MM.1S (cell line): Measurements from ENCODE around the gene NFATC3.

Source experiments
- EZH2 ChIP-seq: fragments of 300-600 bp; sonication (generic); optimal IDR thresholded peaks from 2 replicates; pipeline ENCODE3; 2017; ENCODE audit warnings: low read depth, mild to moderate bottlenecking, antibody characterized with exemption, low read length, mixed read lengths
- EZH2phosphoT487 ChIP-seq: fragments of 300-600 bp; sonication (generic); IDR thresholded peaks from 2 replicates; pipeline ENCODE4 v1.6.1; 2018; ENCODE audit warnings: antibody characterized with exemption, low read length
- TF ChIP-seq, protein P1 (sequence below): fragments of 300-600 bp; sonication (generic); IDR thresholded peaks from 2 replicates; pipeline ENCODE4 v1.5.1; 2016; ENCODE audit warnings: antibody characterized with exemption, low read length, mixed read lengths

DNA sequence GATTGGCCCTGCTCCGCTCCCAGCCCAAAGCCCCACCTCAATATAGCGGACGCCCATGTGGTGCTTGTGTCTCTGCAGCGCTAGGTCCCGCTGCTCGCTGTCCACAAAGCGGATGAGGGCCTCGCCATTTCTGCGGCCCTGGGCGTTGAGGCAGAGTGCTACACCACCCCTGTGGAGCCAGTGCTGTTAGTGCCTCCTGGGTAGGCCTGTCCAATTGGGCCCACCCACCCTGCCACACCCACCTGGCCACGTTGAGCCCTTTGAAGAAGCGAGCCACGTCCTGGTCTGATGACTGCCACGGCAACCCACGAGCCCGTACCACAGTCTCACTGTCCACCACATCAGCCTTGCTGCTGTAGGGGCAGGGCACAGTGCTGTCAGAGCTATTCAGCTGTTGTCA lies 147.2 kb downstream of the NFATC3 start:
- TF ChIP-seq, protein P1, sequence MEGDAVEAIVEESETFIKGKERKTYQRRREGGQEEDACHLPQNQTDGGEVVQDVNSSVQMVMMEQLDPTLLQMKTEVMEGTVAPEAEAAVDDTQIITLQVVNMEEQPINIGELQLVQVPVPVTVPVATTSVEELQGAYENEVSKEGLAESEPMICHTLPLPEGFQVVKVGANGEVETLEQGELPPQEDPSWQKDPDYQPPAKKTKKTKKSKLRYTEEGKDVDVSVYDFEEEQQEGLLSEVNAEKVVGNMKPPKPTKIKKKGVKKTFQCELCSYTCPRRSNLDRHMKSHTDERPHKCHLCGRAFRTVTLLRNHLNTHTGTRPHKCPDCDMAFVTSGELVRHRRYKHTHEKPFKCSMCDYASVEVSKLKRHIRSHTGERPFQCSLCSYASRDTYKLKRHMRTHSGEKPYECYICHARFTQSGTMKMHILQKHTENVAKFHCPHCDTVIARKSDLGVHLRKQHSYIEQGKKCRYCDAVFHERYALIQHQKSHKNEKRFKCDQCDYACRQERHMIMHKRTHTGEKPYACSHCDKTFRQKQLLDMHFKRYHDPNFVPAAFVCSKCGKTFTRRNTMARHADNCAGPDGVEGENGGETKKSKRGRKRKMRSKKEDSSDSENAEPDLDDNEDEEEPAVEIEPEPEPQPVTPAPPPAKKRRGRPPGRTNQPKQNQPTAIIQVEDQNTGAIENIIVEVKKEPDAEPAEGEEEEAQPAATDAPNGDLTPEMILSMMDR, result no peak
- TF ChIP-seq EZH2 (no peak), EZH2phosphoT487 (no peak)
